WTC11 (cell line): ENCODE results near the gene TTLL11. TPM values are rescaled to one million over a fixed set of nuclear protein-coding genes. Genes with fewer than 3 reads are reported as not detected.

Source experiments
- ATAC-seq: fragments of 200-7000 bp; cut with Tn5 transposase; 2 replicates; pipeline ENCODE4 v1.10.0; 2021; ENCODE audit warnings: mild to moderate bottlenecking, moderate library complexity
- CTCF ChIA-PET: fragments of 300-600 bp; sonication (Branson Sonifier 250); formaldehyde crosslinking; loops from one replicate; lab custom pipeline; 2021; ENCODE audit warnings: antibody characterized with exemption; lab: Charles Lee
- POLR2A ChIA-PET: fragments of 350-600 bp; sonication (Branson Sonifier 250); formaldehyde crosslinking; loops from one replicate; lab custom pipeline; 2021; ENCODE audit warnings: antibody characterized with exemption; lab: Charles Lee
- DNase-seq: peaks from one replicate; pipeline ENCODE4 v3.0.0; 2021; ENCODE audit warnings: low spot score
- H3K27ac Mint-ChIP-seq: 2 replicates; pipeline ENCODE4 v1.8.0; 2021; ENCODE audit warnings: mixed read lengths
- H3K27me3 Mint-ChIP-seq: 2 replicates; pipeline ENCODE4 v1.8.0; 2021; ENCODE audit warnings: low read depth, mild to moderate bottlenecking, moderate library complexity, mixed read lengths
- H3K36me3 Mint-ChIP-seq: 2 replicates; pipeline ENCODE4 v1.8.0; 2021; ENCODE audit warnings: mixed read lengths
- H3K4me1 Mint-ChIP-seq: 2 replicates; pipeline ENCODE4 v1.8.0; 2022; ENCODE audit warnings: mixed read lengths
- H3K4me3 Mint-ChIP-seq: 2 replicates; pipeline ENCODE4 v1.8.0; 2021; ENCODE audit warnings: mild to moderate bottlenecking, moderate library complexity, mixed read lengths
- H3K9me3 Mint-ChIP-seq: 2 replicates; pipeline ENCODE4 v1.8.0; 2021; ENCODE audit warnings: mixed read lengths
- CREM ChIP-seq: sonication (generic); formaldehyde crosslinking; IDR thresholded peaks from 2 replicates; pipeline ENCODE4 v1.8.1; 2022; ENCODE audit warnings: mild to moderate bottlenecking, missing genetic modification reagents, moderate library complexity
- FOXK1 ChIP-seq: sonication (generic); formaldehyde crosslinking; IDR thresholded peaks from 2 replicates; pipeline ENCODE4 v1.8.0; 2022; ENCODE audit warnings: mild to moderate bottlenecking, moderate library complexity, missing genetic modification reagents
- FOXP1 ChIP-seq: sonication (generic); formaldehyde crosslinking; IDR thresholded peaks from 2 replicates; pipeline ENCODE4 v1.8.0; 2022; ENCODE audit warnings: missing genetic modification reagents, mild to moderate bottlenecking, moderate library complexity, borderline replicate concordance
- JUN ChIP-seq: sonication (generic); formaldehyde crosslinking; IDR thresholded peaks from 2 replicates; pipeline ENCODE4 v1.8.0; 2023; ENCODE audit warnings: mild to moderate bottlenecking, missing genetic modification reagents
- NFE2L1 ChIP-seq: sonication (generic); formaldehyde crosslinking; IDR thresholded peaks from 2 replicates; pipeline ENCODE4 v1.8.1; 2023; ENCODE audit warnings: missing genetic modification reagents
- NR3C1 ChIP-seq: sonication (generic); formaldehyde crosslinking; conservative IDR thresholded peaks from 2 replicates; pipeline ENCODE4 v1.8.1; 2023; ENCODE audit warnings: low read depth, mild to moderate bottlenecking, missing genetic modification reagents
- RELA ChIP-seq: sonication (generic); formaldehyde crosslinking; IDR thresholded peaks from 2 replicates; pipeline ENCODE4 v1.8.1; 2022; ENCODE audit warnings: missing genetic modification reagents, mild to moderate bottlenecking, borderline replicate concordance
- SMAD4 ChIP-seq: sonication (generic); formaldehyde crosslinking; IDR thresholded peaks from 2 replicates; pipeline ENCODE4 v1.8.0; 2022; ENCODE audit warnings: mild to moderate bottlenecking, missing genetic modification reagents
- SP1 ChIP-seq: sonication (generic); formaldehyde crosslinking; conservative IDR thresholded peaks from 2 replicates; pipeline ENCODE4 v1.8.1; 2022; ENCODE audit warnings: missing genetic modification reagents
- TEAD1 ChIP-seq: sonication (generic); formaldehyde crosslinking; IDR thresholded peaks from 2 replicates; pipeline ENCODE4 v1.8.0; 2022; ENCODE audit warnings: mild to moderate bottlenecking, missing genetic modification reagents
- ZNF263 ChIP-seq: sonication (generic); formaldehyde crosslinking; IDR thresholded peaks from 2 replicates; pipeline ENCODE4 v1.8.1; 2022; ENCODE audit warnings: low read depth, mild to moderate bottlenecking, moderate library complexity, missing genetic modification reagents
- ZNF423 ChIP-seq: fragments of 250-450 bp; sonication (Bioruptor Pico); IDR thresholded peaks from 2 replicates; pipeline ENCODE4 v2.1.2; 2022; ENCODE audit warnings: mild to moderate bottlenecking, moderate library complexity
- total RNA-seq: library from RNA; stranded (reverse); gene quantifications from 3 replicates; pipeline ENCODE4 v1.2.3, GENCODE V29; 2021
- TF ChIP-seq, protein P1 (sequence below): sonication (generic); formaldehyde crosslinking; IDR thresholded peaks from 2 replicates; pipeline ENCODE4 v1.8.0; 2023; ENCODE audit warnings: missing genetic modification reagents
- TF ChIP-seq, protein P2 (sequence below): sonication (generic); formaldehyde crosslinking; IDR thresholded peaks from 2 replicates; pipeline ENCODE4 v1.8.0; 2023; ENCODE audit warnings: mild to moderate bottlenecking, missing genetic modification reagents
- TF ChIP-seq, protein P3 (sequence below): fragments of 250-450 bp; sonication (Bioruptor Pico); IDR thresholded peaks from 2 replicates; pipeline ENCODE4 v1.9.0; 2021; ENCODE audit warnings: mild to moderate bottlenecking, borderline replicate concordance
- TF ChIP-seq, protein P4 (sequence below): sonication (generic); formaldehyde crosslinking; IDR thresholded peaks from 2 replicates; pipeline ENCODE4 v1.8.1; 2023; ENCODE audit warnings: mild to moderate bottlenecking, missing genetic modification reagents
- TF ChIP-seq, protein P5 (sequence below): fragments of 250-450 bp; sonication (Bioruptor Pico); IDR thresholded peaks from 2 replicates; pipeline ENCODE4 v1.9.0; 2021; ENCODE audit warnings: moderate library complexity, mild to moderate bottlenecking, inconsistent platforms, borderline replicate concordance
- TF ChIP-seq, protein P6 (sequence below): sonication (generic); formaldehyde crosslinking; IDR thresholded peaks from 2 replicates; pipeline ENCODE4 v1.8.0; 2023; ENCODE audit warnings: missing genetic modification reagents, mild to moderate bottlenecking, borderline replicate concordance
- TF ChIP-seq, protein P7 (sequence below): sonication (generic); formaldehyde crosslinking; IDR thresholded peaks from 2 replicates; pipeline ENCODE4 v1.8.1; 2022; ENCODE audit warnings: mild to moderate bottlenecking, moderate library complexity, missing genetic modification reagents
- TF ChIP-seq, protein P8 (sequence below): sonication (generic); formaldehyde crosslinking; IDR thresholded peaks from 2 replicates; pipeline ENCODE4 v1.8.0; 2022; ENCODE audit warnings: mild to moderate bottlenecking, missing genetic modification reagents

The TTLL11 gene
- total RNA-seq, 1 experiment from 2014 or later = 1.1 TPM

DNA sequence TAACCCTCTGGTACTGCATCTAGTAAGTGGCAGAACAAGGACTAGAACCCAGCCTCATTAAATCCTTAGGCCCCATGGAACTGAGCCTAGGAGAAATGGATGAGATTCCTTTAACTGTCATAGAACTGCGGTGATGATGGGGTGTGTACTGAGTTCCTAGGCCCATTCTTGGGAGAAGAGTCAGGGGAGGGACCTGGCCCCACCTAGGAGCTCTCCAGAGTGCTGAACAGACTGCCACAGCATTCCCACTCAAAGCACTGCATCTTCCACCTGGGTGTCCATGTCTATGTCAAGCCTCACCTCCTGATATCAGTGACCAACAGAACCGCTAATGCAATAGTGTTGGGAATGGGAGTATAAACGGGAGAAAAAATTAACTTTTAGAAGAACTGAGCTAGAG is 36.6 kb downstream of the TTLL11 start:
- Mint-ChIP-seq H3K27ac (no peak overlapping the region), H3K27me3 (peaks cover 11% of the 10 kb centered on the region), H3K4me3 (no peak overlapping the region), H3K36me3 (no peaks in the 10 kb centered on the region), H3K9me3 (no peaks in the 10 kb centered on the region), H3K4me1 (peaks cover 4% of the 10 kb centered on the region; the same call in 1 of the 2 replicates)
- ChIA-PET CTCF (interaction anchor here (1.0 to 1.1 kb wide), 2 partner anchors 43 to 501 kb away, joined by 3 read pairs; no protein-coding TSS in a partner anchor), POLR2A (interaction anchor here (0.6 kb wide), 1 partner anchor 95 kb away, joined by 7 read pairs; no protein-coding TSS in a partner anchor)
- no peak for TF ChIP-seq FOXK1 (CRISPR knock-in tag)
- no peak for TF ChIP-seq ZNF423 (CRISPR knock-in tag)
- TF ChIP-seq, protein P1, sequence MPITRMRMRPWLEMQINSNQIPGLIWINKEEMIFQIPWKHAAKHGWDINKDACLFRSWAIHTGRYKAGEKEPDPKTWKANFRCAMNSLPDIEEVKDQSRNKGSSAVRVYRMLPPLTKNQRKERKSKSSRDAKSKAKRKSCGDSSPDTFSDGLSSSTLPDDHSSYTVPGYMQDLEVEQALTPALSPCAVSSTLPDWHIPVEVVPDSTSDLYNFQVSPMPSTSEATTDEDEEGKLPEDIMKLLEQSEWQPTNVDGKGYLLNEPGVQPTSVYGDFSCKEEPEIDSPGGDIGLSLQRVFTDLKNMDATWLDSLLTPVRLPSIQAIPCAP = 0 out of 2 replicates have a peak, but pooled peaks have one; percentile 52
- TF ChIP-seq, protein P2, sequence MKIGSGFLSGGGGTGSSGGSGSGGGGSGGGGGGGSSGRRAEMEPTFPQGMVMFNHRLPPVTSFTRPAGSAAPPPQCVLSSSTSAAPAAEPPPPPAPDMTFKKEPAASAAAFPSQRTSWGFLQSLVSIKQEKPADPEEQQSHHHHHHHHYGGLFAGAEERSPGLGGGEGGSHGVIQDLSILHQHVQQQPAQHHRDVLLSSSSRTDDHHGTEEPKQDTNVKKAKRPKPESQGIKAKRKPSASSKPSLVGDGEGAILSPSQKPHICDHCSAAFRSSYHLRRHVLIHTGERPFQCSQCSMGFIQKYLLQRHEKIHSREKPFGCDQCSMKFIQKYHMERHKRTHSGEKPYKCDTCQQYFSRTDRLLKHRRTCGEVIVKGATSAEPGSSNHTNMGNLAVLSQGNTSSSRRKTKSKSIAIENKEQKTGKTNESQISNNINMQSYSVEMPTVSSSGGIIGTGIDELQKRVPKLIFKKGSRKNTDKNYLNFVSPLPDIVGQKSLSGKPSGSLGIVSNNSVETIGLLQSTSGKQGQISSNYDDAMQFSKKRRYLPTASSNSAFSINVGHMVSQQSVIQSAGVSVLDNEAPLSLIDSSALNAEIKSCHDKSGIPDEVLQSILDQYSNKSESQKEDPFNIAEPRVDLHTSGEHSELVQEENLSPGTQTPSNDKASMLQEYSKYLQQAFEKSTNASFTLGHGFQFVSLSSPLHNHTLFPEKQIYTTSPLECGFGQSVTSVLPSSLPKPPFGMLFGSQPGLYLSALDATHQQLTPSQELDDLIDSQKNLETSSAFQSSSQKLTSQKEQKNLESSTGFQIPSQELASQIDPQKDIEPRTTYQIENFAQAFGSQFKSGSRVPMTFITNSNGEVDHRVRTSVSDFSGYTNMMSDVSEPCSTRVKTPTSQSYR (CRISPR knock-in tag) = no peak
- TF ChIP-seq RELA (CRISPR knock-in tag) = no peak
- TF ChIP-seq SMAD4 = no peak
- TF ChIP-seq ZNF263 (CRISPR knock-in tag) = no peak
- TF ChIP-seq, protein P3, sequence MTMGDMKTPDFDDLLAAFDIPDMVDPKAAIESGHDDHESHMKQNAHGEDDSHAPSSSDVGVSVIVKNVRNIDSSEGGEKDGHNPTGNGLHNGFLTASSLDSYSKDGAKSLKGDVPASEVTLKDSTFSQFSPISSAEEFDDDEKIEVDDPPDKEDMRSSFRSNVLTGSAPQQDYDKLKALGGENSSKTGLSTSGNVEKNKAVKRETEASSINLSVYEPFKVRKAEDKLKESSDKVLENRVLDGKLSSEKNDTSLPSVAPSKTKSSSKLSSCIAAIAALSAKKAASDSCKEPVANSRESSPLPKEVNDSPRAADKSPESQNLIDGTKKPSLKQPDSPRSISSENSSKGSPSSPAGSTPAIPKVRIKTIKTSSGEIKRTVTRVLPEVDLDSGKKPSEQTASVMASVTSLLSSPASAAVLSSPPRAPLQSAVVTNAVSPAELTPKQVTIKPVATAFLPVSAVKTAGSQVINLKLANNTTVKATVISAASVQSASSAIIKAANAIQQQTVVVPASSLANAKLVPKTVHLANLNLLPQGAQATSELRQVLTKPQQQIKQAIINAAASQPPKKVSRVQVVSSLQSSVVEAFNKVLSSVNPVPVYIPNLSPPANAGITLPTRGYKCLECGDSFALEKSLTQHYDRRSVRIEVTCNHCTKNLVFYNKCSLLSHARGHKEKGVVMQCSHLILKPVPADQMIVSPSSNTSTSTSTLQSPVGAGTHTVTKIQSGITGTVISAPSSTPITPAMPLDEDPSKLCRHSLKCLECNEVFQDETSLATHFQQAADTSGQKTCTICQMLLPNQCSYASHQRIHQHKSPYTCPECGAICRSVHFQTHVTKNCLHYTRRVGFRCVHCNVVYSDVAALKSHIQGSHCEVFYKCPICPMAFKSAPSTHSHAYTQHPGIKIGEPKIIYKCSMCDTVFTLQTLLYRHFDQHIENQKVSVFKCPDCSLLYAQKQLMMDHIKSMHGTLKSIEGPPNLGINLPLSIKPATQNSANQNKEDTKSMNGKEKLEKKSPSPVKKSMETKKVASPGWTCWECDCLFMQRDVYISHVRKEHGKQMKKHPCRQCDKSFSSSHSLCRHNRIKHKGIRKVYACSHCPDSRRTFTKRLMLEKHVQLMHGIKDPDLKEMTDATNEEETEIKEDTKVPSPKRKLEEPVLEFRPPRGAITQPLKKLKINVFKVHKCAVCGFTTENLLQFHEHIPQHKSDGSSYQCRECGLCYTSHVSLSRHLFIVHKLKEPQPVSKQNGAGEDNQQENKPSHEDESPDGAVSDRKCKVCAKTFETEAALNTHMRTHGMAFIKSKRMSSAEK (CRISPR knock-in tag) = no peak
- peak; percentile 47; the same call in 1 of the 2 replicates for TF ChIP-seq TEAD1 (CRISPR knock-in tag)
- TF ChIP-seq FOXP1 (CRISPR knock-in tag) = no peak
- TF ChIP-seq, protein P4, sequence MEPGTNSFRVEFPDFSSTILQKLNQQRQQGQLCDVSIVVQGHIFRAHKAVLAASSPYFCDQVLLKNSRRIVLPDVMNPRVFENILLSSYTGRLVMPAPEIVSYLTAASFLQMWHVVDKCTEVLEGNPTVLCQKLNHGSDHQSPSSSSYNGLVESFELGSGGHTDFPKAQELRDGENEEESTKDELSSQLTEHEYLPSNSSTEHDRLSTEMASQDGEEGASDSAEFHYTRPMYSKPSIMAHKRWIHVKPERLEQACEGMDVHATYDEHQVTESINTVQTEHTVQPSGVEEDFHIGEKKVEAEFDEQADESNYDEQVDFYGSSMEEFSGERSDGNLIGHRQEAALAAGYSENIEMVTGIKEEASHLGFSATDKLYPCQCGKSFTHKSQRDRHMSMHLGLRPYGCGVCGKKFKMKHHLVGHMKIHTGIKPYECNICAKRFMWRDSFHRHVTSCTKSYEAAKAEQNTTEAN (CRISPR knock-in tag) = no peak
- TF ChIP-seq JUN (CRISPR knock-in tag) = peak; percentile 40; the same call in 1 of the 2 replicates
- TF ChIP-seq, protein P5, sequence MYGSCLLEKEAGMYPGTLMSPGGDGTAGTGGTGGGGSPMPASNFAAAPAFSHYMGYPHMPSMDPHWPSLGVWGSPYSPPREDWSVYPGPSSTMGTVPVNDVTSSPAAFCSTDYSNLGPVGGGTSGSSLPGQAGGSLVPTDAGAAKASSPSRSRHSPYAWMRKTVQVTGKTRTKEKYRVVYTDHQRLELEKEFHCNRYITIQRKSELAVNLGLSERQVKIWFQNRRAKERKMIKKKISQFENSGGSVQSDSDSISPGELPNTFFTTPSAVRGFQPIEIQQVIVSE (CRISPR knock-in tag) = no peak
- TF ChIP-seq, protein P6, sequence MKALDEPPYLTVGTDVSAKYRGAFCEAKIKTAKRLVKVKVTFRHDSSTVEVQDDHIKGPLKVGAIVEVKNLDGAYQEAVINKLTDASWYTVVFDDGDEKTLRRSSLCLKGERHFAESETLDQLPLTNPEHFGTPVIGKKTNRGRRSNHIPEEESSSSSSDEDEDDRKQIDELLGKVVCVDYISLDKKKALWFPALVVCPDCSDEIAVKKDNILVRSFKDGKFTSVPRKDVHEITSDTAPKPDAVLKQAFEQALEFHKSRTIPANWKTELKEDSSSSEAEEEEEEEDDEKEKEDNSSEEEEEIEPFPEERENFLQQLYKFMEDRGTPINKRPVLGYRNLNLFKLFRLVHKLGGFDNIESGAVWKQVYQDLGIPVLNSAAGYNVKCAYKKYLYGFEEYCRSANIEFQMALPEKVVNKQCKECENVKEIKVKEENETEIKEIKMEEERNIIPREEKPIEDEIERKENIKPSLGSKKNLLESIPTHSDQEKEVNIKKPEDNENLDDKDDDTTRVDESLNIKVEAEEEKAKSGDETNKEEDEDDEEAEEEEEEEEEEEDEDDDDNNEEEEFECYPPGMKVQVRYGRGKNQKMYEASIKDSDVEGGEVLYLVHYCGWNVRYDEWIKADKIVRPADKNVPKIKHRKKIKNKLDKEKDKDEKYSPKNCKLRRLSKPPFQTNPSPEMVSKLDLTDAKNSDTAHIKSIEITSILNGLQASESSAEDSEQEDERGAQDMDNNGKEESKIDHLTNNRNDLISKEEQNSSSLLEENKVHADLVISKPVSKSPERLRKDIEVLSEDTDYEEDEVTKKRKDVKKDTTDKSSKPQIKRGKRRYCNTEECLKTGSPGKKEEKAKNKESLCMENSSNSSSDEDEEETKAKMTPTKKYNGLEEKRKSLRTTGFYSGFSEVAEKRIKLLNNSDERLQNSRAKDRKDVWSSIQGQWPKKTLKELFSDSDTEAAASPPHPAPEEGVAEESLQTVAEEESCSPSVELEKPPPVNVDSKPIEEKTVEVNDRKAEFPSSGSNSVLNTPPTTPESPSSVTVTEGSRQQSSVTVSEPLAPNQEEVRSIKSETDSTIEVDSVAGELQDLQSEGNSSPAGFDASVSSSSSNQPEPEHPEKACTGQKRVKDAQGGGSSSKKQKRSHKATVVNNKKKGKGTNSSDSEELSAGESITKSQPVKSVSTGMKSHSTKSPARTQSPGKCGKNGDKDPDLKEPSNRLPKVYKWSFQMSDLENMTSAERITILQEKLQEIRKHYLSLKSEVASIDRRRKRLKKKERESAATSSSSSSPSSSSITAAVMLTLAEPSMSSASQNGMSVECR (CRISPR knock-in tag) = no peak
- no peak for TF ChIP-seq NR3C1 (CRISPR knock-in tag)
- TF ChIP-seq NFE2L1 (CRISPR knock-in tag) = no peak
- TF ChIP-seq, protein P7, sequence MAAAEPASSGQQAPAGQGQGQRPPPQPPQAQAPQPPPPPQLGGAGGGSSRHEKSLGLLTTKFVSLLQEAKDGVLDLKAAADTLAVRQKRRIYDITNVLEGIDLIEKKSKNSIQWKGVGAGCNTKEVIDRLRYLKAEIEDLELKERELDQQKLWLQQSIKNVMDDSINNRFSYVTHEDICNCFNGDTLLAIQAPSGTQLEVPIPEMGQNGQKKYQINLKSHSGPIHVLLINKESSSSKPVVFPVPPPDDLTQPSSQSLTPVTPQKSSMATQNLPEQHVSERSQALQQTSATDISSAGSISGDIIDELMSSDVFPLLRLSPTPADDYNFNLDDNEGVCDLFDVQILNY (CRISPR knock-in tag) = no peak
- no peak for TF ChIP-seq SP1 (CRISPR knock-in tag)
- no peak for TF ChIP-seq CREM (CRISPR knock-in tag)
- TF ChIP-seq, protein P8, sequence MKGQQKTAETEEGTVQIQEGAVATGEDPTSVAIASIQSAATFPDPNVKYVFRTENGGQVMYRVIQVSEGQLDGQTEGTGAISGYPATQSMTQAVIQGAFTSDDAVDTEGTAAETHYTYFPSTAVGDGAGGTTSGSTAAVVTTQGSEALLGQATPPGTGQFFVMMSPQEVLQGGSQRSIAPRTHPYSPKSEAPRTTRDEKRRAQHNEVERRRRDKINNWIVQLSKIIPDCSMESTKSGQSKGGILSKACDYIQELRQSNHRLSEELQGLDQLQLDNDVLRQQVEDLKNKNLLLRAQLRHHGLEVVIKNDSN = peak; percentile 11; the same call in 1 of the 2 replicates
- DNase-seq (peak; percentile 57), ATAC-seq (peak; percentile 80)
